Chondrocyte (in vitro differentiated cells): ENCODE data around the gene PNRC2. TPM values are rescaled to one million over a fixed set of nuclear protein-coding genes. Genes with fewer than 3 reads are reported as not detected.
A peak's percentile ranks its signal among the peaks of the same experiment; 100 is the strongest.

Experiments used
- DNase-seq: peaks from one replicate; pipeline ENCODE4 v3.0.0; 2021; ENCODE audit warnings: mixed read lengths, low spot score
- H3K27ac Mint-ChIP-seq: one replicate; pipeline ENCODE4 v1.8.0; 2021; ENCODE audit warnings: mild to moderate bottlenecking, moderate library complexity, mixed read lengths; ENCODE audit not compliant: unreplicated experiment
- H3K27me3 Mint-ChIP-seq: 2 replicates; pipeline ENCODE4 v1.8.0; 2021; ENCODE audit warnings: low read depth, mixed read lengths
- H3K36me3 Mint-ChIP-seq: 2 replicates; pipeline ENCODE4 v1.8.0; 2021; ENCODE audit warnings: low read depth, mixed read lengths
- H3K4me1 Mint-ChIP-seq: 2 replicates; pipeline ENCODE4 v1.8.0; 2021; ENCODE audit warnings: low read depth, mild to moderate bottlenecking, mixed read lengths
- H3K4me3 Mint-ChIP-seq: one replicate; pipeline ENCODE4 v1.8.0; 2021; ENCODE audit warnings: mild to moderate bottlenecking, moderate library complexity, mixed read lengths; ENCODE audit not compliant: unreplicated experiment
- H3K9me3 Mint-ChIP-seq: 2 replicates; pipeline ENCODE4 v1.8.0; 2021; ENCODE audit warnings: low read depth, mixed read lengths
- total RNA-seq: library from RNA; stranded (reverse); gene quantifications from 3 replicates; pipeline ENCODE4 v1.2.1, GENCODE V29; 2021
- TF ChIP-seq, protein P1 (sequence below): fragments of 200-600 bp; sonication (generic); IDR thresholded peaks from 2 replicates; pipeline ENCODE4 v1.5.0; 2021; ENCODE audit warnings: antibody characterized with exemption, mild to moderate bottlenecking, moderate library complexity

The PNRC2 gene
- total RNA-seq, 1 donor from 2014 or later: 54.2 TPM

- TF ChIP-seq, protein P1, sequence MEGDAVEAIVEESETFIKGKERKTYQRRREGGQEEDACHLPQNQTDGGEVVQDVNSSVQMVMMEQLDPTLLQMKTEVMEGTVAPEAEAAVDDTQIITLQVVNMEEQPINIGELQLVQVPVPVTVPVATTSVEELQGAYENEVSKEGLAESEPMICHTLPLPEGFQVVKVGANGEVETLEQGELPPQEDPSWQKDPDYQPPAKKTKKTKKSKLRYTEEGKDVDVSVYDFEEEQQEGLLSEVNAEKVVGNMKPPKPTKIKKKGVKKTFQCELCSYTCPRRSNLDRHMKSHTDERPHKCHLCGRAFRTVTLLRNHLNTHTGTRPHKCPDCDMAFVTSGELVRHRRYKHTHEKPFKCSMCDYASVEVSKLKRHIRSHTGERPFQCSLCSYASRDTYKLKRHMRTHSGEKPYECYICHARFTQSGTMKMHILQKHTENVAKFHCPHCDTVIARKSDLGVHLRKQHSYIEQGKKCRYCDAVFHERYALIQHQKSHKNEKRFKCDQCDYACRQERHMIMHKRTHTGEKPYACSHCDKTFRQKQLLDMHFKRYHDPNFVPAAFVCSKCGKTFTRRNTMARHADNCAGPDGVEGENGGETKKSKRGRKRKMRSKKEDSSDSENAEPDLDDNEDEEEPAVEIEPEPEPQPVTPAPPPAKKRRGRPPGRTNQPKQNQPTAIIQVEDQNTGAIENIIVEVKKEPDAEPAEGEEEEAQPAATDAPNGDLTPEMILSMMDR: no peak
- H3K27ac Mint-ChIP-seq: peak overlapping the region; percentile 89
- H3K4me3 Mint-ChIP-seq: peak overlapping the region; percentile 54
- peak; percentile 15 for DNase-seq
- no peaks in the 10 kb centered on the region for H3K9me3 Mint-ChIP-seq
- no peaks in the 10 kb centered on the region for H3K36me3 Mint-ChIP-seq
- H3K27me3 Mint-ChIP-seq: no peaks in the 10 kb centered on the region
- peaks cover 16% of the 10 kb centered on the region for H3K4me1 Mint-ChIP-seq
These were observed 28.7 kb upstream of the PNRC2 start for GRCh38 chr1:23930861-23931490.

- Mint-ChIP-seq H3K27ac (peak overlapping the region; percentile 89), H3K36me3 (no peaks in the 10 kb centered on the region), H3K9me3 (no peaks in the 10 kb centered on the region), H3K4me3 (peak overlapping the region; percentile 54), H3K27me3 (no peaks in the 10 kb centered on the region), H3K4me1 (peaks cover 16% of the 10 kb centered on the region)
- TF ChIP-seq, protein P1: no peak
- DNase-seq: no peak
These were observed 28.1 kb upstream of the PNRC2 start for GRCh38 chr1:23931491-23931880.

GRCh38 chr1:23936481-23937176, 23.0 kb upstream of the PNRC2 start:
- H3K27ac Mint-ChIP-seq: no peak overlapping the region
- no peak overlapping the region for H3K4me3 Mint-ChIP-seq
- H3K36me3 Mint-ChIP-seq: no peaks in the 10 kb centered on the region
- H3K4me1 Mint-ChIP-seq: peaks cover 3% of the 10 kb centered on the region
- DNase-seq: peak; percentile 10
- no peaks in the 10 kb centered on the region for H3K27me3 Mint-ChIP-seq
- H3K9me3 Mint-ChIP-seq: no peaks in the 10 kb centered on the region
- TF ChIP-seq, protein P1: no peak

DNA sequence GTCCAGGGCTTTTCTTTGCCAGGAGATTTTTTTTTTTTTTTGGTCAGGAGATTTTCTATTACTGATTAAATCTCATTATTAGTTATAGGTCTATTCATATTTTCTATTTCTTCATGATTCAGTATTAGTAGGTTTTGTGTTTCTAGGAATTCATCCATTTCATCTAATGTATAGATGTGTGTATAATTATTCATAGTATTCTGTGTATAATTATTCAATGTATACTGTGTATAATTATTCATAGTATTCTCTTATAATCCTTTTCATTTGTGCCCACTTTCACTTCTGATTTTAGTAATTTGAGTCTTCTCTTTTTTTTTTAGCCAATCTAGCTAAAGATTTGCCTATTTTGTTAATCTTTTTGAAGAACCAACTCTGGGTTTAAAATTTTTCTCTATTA, 12.3 kb upstream of the PNRC2 start:
- H3K4me1 Mint-ChIP-seq: peaks cover 7% of the 10 kb centered on the region
- H3K9me3 Mint-ChIP-seq: peaks cover 15% of the 10 kb centered on the region
- no peak overlapping the region for H3K4me3 Mint-ChIP-seq
- TF ChIP-seq, protein P1: no peak
- H3K36me3 Mint-ChIP-seq: peaks cover 5% of the 10 kb centered on the region
- no peak for DNase-seq
- H3K27me3 Mint-ChIP-seq: peaks cover 7% of the 10 kb centered on the region
- no peak overlapping the region for H3K27ac Mint-ChIP-seq

DNA sequence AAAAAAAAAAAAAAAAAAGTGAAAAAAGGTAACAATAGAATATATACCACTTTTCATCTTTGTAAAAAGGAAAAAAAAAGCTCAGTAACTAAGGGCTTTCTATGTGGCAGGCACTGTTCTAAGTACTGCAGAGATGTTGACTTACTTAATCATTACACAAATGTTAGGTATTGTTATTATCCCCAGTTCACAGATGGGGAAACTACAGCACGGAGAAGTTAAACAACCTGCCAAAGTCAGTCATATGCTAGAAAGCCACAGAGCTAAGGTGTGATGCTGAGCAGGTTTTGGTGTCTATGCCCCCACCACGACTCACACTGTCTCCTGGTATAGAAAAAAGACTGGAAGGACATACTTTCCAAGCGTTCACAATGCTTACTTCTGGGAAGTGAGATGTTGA, 6.6 kb upstream of the PNRC2 start:
- TF ChIP-seq, protein P1: no peak
- Mint-ChIP-seq H3K36me3 (no peaks in the 10 kb centered on the region), H3K9me3 (no peaks in the 10 kb centered on the region), H3K27me3 (no peaks in the 10 kb centered on the region), H3K4me3 (no peak overlapping the region), H3K27ac (no peak overlapping the region), H3K4me1 (peaks cover 21% of the 10 kb centered on the region)
- DNase-seq: peak; percentile 19
